GM15510 (cell line): ENCODE data around the gene OVOL3.

Experiments used
- POLR2A ChIP-seq: IDR thresholded peaks from 3 replicates; pipeline ENCODE4 v1.6.1; 2011; ENCODE audit warnings: borderline replicate concordance; ENCODE audit not compliant: insufficient read length; ENCODE audit errors: extremely low read depth

OVOL3 gene

GRCh38 chr19:36092566-36092965, 18.4 kb upstream of the OVOL3 start:
- no peak for TF ChIP-seq POLR2A

- no peak for TF ChIP-seq POLR2A
Observed at GRCh38 chr19:36093146-36093662, 17.7 kb upstream of the OVOL3 start.

DNA sequence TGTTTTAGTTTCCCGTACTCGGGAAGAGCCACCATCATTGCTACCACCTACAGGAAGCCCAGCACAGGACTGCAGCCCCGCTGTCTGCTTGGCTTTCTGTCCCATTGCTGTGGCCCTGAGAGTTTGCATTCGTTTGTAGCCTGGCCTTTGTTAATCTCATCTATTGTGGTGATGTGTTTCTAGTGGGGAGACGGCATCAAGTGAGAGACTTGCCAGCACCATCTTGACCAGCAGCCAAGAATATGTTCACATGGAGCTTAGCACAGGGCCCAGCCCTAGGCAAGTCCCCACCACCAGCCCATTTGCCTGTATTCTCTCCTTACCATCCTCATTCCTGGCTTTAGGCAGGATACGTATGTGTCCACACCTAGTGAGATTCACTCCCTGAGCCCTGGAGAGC, 17.3 kb upstream of the OVOL3 start:
- no peak for TF ChIP-seq POLR2A

- no peak for TF ChIP-seq POLR2A
Observed at GRCh38 chr19:36097036-36097435, 13.9 kb upstream of the OVOL3 start.

- TF ChIP-seq POLR2A: no peak
Observed at GRCh38 chr19:36099166-36099785, 11.7 kb upstream of the OVOL3 start.

GRCh38 chr19:36100476-36100875, 10.5 kb upstream of the OVOL3 start:
- TF ChIP-seq POLR2A: no peak

DNA sequence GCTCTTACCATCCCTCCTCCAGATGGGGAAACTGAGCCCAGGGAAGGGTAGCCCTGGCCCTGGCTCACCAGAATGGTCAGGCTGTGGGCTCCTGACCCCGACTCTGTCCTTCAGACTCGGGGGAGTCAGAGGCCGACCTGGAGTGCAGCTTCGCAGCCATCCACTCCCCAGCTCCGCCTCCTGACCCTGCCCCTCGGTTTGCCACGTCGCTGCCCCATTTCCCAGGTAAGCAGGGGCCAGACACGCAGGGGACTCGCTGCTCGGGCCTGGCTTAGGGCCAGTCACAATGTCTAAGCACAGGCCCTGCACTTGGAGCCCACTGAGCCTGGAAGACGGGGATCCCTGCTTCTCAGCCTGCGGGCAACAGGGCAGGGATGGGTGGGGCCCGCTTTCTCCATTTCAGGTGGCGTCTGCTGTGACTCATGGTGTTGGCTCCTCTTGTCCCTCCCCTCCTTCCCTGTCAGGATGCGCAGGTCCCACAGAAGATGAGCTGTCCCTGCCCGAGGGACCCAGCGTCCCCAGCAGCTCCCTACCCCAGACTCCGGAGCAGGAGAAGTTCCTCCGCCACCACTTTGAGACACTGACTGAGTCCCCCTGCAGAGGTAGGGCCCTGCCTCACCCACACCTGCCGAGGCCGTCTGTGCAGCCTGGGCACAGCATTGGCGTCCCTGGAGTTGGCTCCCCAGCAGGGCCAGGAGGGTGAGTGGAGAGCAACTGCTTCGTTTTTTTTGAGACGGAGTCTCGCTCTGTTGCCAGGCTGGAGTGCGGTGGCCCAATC, 9.2 kb upstream of the OVOL3 start:
- no peak for TF ChIP-seq POLR2A

DNA sequence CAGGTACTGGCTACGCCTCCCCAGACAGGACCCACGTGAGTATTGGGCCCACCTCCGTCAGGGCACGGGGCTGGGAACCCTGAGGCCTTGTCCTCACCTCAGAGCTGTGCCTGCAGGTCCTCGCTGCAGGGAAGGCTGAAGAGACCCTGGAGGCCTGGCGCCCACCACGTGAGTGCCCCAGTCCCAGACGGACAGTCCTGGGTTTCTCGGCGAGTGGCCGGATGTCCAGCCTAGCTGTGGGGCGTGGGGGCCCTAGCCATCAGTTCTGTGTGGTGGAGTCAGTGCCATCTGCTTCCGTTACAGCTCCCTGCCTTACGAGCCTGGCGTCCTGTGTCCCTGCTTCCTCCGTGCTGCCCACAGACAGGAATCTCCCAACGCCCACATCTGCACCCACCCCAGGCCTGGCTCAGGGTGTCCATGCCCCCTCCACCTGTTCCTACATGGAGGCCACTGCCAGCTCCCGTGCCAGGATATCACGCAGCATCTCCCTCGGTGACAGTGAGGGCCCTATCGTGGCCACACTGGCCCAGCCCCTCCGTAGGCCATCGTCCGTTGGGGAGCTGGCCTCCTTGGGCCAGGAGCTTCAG, 7.8 kb upstream of the OVOL3 start:
- TF ChIP-seq POLR2A: no peak

- TF ChIP-seq POLR2A: no peak
Observed at GRCh38 chr19:36103842-36104552, 6.9 kb upstream of the OVOL3 start.

GRCh38 chr19:36106441-36106840, 4.5 kb upstream of the OVOL3 start:
- TF ChIP-seq POLR2A: no peak

DNA sequence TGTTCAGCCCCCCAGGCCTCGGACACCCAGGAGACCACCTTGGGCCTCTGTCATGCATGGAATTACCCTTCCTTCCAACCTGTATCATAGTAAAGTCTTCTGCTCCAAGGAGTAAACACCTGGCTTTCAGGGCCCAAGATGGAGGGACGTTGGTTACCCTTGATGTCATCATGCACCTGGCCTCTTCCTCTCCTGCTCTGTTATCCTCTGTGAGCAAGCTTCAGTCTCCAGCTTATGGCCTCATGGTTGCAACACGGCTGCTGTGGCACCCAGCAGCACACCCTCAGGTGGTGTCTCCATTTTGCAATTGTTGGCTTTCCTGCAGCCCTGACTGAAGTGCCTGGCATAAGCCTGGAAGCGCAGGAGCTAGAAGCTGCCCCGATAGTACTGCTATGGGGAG, 4.0 kb upstream of the OVOL3 start:
- TF ChIP-seq POLR2A: no peak

DNA sequence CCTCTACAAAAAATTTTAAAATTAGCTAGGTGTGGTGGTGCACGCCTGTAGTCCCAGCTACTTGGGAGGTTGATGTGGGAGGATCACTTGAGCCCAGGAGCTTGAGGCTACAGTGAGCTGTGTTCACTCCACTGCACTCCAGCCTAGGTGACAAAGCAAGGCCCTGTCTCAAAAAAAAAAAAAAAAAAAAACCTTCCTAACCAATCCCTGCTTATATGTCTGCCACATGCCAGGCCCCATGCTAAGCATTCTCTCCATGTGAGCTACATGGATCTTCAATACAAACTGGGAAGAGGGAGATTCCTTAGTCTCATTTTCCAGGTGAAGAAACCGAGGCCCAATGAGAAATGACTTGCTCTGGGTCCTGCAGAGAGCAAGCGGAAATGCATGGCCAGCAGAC, 2.3 kb upstream of the OVOL3 start:
- TF ChIP-seq POLR2A: no peak

DNA sequence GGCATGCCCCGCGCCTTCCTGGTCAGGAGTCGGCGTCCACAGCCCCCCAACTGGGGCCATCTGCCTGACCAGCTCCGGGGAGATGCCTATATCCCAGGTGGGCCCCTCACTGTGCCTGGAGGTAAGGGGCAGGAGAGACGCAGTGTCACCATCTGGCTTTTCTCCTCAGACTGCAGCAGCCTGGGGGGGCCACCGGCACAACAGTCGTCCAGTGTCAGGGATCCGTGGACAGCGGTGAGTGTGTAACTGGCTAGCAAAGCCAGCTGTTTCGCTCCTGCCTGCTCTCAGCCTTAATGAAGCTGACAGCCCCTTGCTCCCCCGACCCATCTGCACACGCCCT, 227 bp downstream of the OVOL3 start:
- no peak for TF ChIP-seq POLR2A

DNA sequence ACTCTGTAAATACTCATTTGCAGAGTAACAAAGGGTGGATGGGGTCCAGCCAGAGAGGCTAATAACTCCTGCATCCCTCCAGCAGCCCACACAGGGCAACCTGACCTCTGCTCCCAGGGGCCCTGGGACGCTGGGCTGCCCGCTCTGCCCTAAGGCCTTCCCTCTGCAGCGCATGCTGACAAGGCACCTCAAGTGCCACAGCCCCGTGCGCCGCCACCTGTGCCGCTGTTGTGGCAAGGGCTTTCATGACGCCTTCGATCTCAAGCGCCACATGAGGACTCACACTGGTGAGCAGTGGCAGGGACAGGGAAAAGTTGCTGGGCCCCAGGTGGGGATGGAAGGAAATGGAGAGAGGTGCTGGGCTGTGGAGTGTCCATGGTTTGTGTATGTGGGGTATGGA, 1.7 kb downstream of the OVOL3 start:
- no peak for TF ChIP-seq POLR2A

GRCh38 chr19:36113425-36113824, 2.5 kb downstream of the OVOL3 start:
- TF ChIP-seq POLR2A: no peak

DNA sequence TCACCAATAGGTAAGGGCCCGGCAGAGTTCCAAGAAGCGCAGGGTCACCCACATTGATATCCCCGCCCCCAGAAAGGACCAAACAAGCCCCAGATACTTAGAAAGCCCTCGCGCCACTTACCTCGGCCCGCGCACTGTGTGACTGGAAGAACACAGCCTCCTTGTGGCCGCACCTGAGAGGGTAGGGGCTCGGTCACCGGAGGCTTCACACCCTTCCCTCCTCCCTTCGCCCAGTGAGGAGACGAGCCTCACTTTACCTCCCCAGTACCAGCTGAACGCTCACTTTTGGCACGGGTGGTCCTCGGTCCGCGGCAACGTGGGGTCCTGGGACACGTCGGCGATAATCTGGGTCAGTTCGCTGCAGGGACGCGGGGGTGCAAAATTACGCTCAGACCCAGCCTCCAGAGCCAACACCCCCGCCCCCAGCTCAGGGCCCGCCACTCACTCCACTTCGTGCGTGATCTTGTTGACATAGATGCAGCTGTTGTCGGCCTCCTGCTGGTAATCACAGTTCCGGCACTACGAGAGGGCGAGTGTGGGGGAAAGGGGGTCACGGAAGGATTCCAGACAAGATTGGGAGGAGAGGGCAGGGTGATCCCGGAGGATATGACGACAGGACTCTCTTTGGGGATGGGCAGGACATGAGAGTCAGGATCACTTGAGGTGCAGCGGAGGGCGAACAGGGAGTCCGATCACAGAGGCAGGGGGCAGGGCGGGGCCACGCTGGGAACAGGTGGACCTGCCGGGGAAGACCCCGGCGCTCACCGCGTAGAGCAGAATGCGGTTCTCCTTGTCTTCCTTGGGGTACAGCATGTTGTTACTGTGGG, 3.2 kb downstream of the OVOL3 start:
- no peak for TF ChIP-seq POLR2A
